Measurements from ENCODE around the gene SSH2. TPM values are rescaled to one million over a fixed set of nuclear protein-coding genes. Genes with fewer than 3 reads are reported as not detected.
A peak's percentile ranks its signal among the peaks of the same experiment; 100 is the strongest.

The SSH2 gene
- polyA plus RNA-seq, 1 of the 3 experiments (the other 2 are of a cell fraction): 8.8 TPM

- POLR2A ChIA-PET: no interaction called here
Measured at GRCh38 chr17:29847527-29848400, 82.3 kb downstream of the SSH2 start.

More at GRCh38 chr17:29847527-29848400, 82.3 kb downstream of the SSH2 start:
- TF ChIP-seq NFIC (IDR thresholded peaks at IDR 0.05; ENCODE audit: borderline replicate concordance) (no peak), CTCF (IDR thresholded peaks at IDR 0.05) (no peak), MXI1 (IDR thresholded peaks at IDR 0.05; ENCODE audit: low read depth, low read length) (no peak), MAX (IDR thresholded peaks at IDR 0.05; ENCODE audit: low read depth) (no peak), PBX3 (IDR thresholded peaks at IDR 0.05) (no peak), FOSL2 (IDR thresholded peaks at IDR 0.05; ENCODE audit: borderline replicate concordance, low read depth) (no peak), ZBTB33 (IDR thresholded peaks at IDR 0.05; ENCODE audit: borderline replicate concordance, low read depth) (no peak), CHD2 (IDR thresholded peaks at IDR 0.05; ENCODE audit: low read length, partially characterized antibody) (no peak), TAF1 (IDR thresholded peaks at IDR 0.05; ENCODE audit: borderline replicate concordance, low read depth, low read length) (no peak), JUND (IDR thresholded peaks at IDR 0.05) (no peak), RCOR1 (IDR thresholded peaks at IDR 0.05; ENCODE audit: low read length) (no peak)
- H2AFZ ChIP-seq (ENCODE audit: low read depth): no peak overlapping the region
- H3K9me2 ChIP-seq: no peaks in the 10 kb centered on the region
- H3K27me3 ChIP-seq (ENCODE audit: insufficient read depth): no peaks in the 10 kb centered on the region
- no peaks in the 10 kb centered on the region for H4K20me1 ChIP-seq (ENCODE audit: insufficient read depth)
- peaks cover 15% of the 10 kb centered on the region; the same call in 1 of the 2 replicates for H3K79me2 ChIP-seq (ENCODE audit: insufficient read depth)
- peaks cover 10% of the 10 kb centered on the region for H3F3A ChIP-seq (replicated peaks; ENCODE audit: insufficient read depth)
- H3K4me3 ChIP-seq (ENCODE audit: low read depth in 2 of 2, low read length in 1 of 2): no peak overlapping the region
- H3K9ac ChIP-seq: no peak overlapping the region
- H3K9me3 ChIP-seq: no peaks in the 10 kb centered on the region
- WGBS (ENCODE audit: low lambda C conversion rate): 90% methylated on average over 3 of the region's 3 CpGs
- H3K27ac ChIP-seq (ENCODE audit: low read depth in 2 of 2, low read length in 1 of 2): peak overlapping the region in 1 of 2 experiments; percentile 25; a peak in 1 of 4 replicates
- H3K4me1 ChIP-seq (ENCODE audit: control insufficient read depth in 1 of 2, insufficient read depth in 2 of 2, low read depth in 1 of 2, low read length in 1 of 2): peaks cover 11 to 20% of the 10 kb centered on the region in 2 experiments; a peak in 2 of 4 replicates
- H3K4me2 ChIP-seq: no peak overlapping the region
- DNase-seq: no peak
- no peaks in the 10 kb centered on the region for H3K36me3 ChIP-seq (replicated peaks in 1 of 2; ENCODE audit: control insufficient read depth in 1 of 2, insufficient read depth in 2 of 2, low read length in 1 of 2)
- CTCF ChIA-PET: no interaction called here

All from SK-N-SH (cell line).